Activated T-cell treated with anti-CD3 and anti-CD28 coated beads, Interleukin-2, amount 50 U/mL, for 72 hours (primary cell): Measurements from ENCODE around the gene MMRN1. TPM values are rescaled to one million over a fixed set of nuclear protein-coding genes. Genes with fewer than 3 reads are reported as not detected.
A peak's percentile ranks its signal among the peaks of the same experiment; 100 is the strongest.

Experiments
- ATAC-seq, 2 donors: fragments of 150-1000 bp; cut with Tn5 transposase; replicated peaks in 1 of 2; 2 replicates each; pipeline ENCODE4 v1.10.0; 2021; ENCODE audit warnings: moderate library complexity in 2 of 2, mild to moderate bottlenecking in 1 of 2
- DNase-seq, 2 donors: peaks; one replicate each; pipeline ENCODE4 v3.0.0; 2021 to 2022; ENCODE audit warnings: mixed read lengths in 1 of 2
- H3K27ac Mint-ChIP-seq: one replicate; pipeline ENCODE4 v1.8.0; 2022; ENCODE audit warnings: mild to moderate bottlenecking, moderate library complexity, mixed read lengths
- H3K27me3 Mint-ChIP-seq: one replicate; pipeline ENCODE4 v1.8.0; 2022; ENCODE audit warnings: low read depth, mixed read lengths
- H3K36me3 Mint-ChIP-seq, 2 donors: one replicate each; pipeline ENCODE4 v1.8.0; 2022; ENCODE audit warnings: mixed read lengths in 2 of 2, mild to moderate bottlenecking in 1 of 2; ENCODE audit not compliant: insufficient read depth in 2 of 2
- H3K4me1 Mint-ChIP-seq: one replicate; pipeline ENCODE4 v1.8.0; 2022; ENCODE audit warnings: low read depth, mixed read lengths
- H3K4me3 Mint-ChIP-seq, 2 donors: one replicate each; pipeline ENCODE4 v1.8.0; 2022; ENCODE audit warnings: mild to moderate bottlenecking in 2 of 2, mixed read lengths in 2 of 2, moderate library complexity in 2 of 2
- H3K9me3 Mint-ChIP-seq, 2 donors: one replicate each; pipeline ENCODE4 v1.8.0; 2022; ENCODE audit warnings: mixed read lengths in 2 of 2
- total RNA-seq, 2 donors: library from RNA; stranded (reverse); gene quantifications; one replicate each; pipeline ENCODE4 v1.2.3, GENCODE V29; 2022

MMRN1 gene, protein sequence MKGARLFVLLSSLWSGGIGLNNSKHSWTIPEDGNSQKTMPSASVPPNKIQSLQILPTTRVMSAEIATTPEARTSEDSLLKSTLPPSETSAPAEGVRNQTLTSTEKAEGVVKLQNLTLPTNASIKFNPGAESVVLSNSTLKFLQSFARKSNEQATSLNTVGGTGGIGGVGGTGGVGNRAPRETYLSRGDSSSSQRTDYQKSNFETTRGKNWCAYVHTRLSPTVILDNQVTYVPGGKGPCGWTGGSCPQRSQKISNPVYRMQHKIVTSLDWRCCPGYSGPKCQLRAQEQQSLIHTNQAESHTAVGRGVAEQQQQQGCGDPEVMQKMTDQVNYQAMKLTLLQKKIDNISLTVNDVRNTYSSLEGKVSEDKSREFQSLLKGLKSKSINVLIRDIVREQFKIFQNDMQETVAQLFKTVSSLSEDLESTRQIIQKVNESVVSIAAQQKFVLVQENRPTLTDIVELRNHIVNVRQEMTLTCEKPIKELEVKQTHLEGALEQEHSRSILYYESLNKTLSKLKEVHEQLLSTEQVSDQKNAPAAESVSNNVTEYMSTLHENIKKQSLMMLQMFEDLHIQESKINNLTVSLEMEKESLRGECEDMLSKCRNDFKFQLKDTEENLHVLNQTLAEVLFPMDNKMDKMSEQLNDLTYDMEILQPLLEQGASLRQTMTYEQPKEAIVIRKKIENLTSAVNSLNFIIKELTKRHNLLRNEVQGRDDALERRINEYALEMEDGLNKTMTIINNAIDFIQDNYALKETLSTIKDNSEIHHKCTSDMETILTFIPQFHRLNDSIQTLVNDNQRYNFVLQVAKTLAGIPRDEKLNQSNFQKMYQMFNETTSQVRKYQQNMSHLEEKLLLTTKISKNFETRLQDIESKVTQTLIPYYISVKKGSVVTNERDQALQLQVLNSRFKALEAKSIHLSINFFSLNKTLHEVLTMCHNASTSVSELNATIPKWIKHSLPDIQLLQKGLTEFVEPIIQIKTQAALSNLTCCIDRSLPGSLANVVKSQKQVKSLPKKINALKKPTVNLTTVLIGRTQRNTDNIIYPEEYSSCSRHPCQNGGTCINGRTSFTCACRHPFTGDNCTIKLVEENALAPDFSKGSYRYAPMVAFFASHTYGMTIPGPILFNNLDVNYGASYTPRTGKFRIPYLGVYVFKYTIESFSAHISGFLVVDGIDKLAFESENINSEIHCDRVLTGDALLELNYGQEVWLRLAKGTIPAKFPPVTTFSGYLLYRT
- total RNA-seq: not detected

DNA sequence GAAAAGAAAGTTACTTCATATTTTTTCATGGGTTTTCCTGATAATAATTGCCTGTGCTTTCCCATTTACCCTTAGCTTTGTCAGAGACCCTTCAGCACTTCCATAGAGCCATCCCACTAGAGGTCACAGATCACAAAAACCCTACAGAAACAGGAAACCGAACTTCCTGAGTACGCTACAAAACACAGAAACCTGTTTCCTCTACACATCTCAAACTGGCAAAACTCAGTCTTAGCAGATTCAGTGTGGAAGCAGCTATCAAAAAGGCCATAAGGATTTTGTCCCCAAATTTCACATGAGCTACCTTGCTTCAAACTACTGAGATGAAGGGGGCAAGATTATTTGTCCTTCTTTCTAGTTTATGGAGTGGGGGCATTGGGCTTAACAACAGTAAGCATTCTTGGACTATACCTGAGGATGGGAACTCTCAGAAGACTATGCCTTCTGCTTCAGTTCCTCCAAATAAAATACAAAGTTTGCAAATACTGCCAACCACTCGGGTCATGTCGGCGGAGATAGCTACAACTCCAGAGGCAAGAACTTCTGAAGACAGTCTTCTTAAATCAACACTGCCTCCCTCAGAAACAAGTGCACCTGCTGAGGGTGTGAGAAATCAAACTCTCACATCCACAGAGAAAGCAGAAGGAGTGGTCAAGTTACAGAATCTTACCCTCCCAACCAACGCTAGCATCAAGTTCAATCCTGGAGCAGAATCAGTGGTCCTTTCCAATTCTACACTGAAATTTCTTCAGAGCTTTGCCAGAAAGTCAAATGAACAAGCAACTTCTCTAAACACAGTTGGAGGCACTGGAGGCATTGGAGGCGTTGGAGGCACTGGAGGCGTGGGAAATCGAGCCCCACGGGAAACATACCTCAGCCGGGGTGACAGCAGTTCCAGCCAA, at the start of gene MMRN1:
Gene MMRN1, plus strand, starts transcription at position 206 of the 902 bp plus-strand sequence. Its CDS starts 118 bp downstream, at position 324.
- Mint-ChIP-seq H3K4me3 (peak within 1 kb of the TSS; percentile 35 to 65), H3K36me3 (no peaks in the 10 kb centered on the region), H3K4me1 (peaks cover 17% of the 10 kb centered on the region), H3K9me3 (no peaks in the 10 kb centered on the region), H3K27ac (peak within 1 kb of the TSS; percentile 11), H3K27me3 (no peaks in the 10 kb centered on the region)
- ATAC-seq: peak; percentile 43 to 48
- DNase-seq: no peak

DNA sequence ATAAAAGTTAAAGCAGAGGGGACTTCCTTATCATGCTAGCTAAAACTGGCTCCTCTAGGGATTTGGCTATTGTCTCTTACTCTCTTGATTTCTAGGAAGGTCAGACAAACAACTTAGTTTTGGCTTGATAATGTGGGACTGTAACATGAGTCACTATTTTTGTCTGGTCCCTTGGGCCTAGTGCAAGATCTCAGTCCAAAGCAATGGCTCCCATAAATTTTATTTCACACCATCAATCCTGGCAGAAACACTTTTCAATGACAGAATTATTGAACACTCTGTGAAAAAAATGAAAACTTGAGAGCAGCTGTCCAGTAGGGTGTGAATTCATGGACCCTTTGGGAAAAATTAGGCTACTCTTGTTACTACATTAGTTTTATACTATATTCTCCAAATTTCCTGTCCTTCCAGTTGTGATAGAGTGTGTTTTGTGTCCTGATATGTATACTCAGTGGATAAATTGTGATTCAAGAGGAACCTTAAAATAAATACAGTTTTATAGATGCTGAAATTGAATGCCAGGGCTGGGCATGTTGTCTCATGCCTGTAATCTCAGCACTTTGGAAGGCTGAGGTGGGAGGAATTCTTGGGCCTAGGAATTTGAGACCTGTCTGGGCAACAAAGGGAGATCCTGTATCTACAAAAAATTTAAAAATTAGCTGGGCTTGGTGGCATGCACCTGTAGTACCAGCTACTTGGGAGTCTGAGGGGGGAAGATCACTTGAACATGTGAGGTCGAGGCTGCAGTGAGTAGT, 46.9 kb upstream of the MMRN1 start:
- H3K4me1 Mint-ChIP-seq: no peaks in the 10 kb centered on the region
- ATAC-seq: no peak
- H3K9me3 Mint-ChIP-seq: peaks cover 2 to 11% of the 10 kb centered on the region in 2 donors

DNA sequence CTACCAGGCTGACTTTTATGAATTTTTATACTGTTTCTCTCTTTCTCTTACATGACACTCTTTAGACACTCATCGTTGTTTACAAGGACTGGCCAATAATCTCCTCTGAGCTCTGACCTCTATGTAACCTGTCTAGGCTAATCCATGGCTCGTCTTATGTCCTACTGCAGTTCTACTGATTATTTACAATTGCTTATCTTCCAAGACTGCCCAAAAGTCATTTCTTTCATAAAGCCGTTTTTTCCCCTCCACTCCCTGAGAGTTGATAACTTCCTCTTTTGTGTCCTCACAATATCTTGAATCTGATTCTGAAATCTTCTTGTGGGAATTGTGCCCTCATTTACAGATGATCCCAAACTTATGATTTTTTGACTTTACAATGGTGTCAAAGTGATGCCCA, 39.4 kb upstream of the MMRN1 start:
- Mint-ChIP-seq H3K4me1 (no peaks in the 10 kb centered on the region), H3K9me3 (peaks cover 2 to 7% of the 10 kb centered on the region in 2 donors), H3K4me3 (no peak overlapping the region), H3K27ac (no peak overlapping the region), H3K27me3 (no peaks in the 10 kb centered on the region), H3K36me3 (peaks cover 0 to 6% of the 10 kb centered on the region in 2 donors)
- no peak for ATAC-seq
- DNase-seq: no peak

More for the DNA sequence above, 46.9 kb upstream of the MMRN1 start:
- H3K27me3 Mint-ChIP-seq: no peaks in the 10 kb centered on the region
- no peak overlapping the region for H3K4me3 Mint-ChIP-seq
- no peak for DNase-seq
- peaks cover 0 to 11% of the 10 kb centered on the region in 2 donors for H3K36me3 Mint-ChIP-seq
- H3K27ac Mint-ChIP-seq: no peak overlapping the region

DNA sequence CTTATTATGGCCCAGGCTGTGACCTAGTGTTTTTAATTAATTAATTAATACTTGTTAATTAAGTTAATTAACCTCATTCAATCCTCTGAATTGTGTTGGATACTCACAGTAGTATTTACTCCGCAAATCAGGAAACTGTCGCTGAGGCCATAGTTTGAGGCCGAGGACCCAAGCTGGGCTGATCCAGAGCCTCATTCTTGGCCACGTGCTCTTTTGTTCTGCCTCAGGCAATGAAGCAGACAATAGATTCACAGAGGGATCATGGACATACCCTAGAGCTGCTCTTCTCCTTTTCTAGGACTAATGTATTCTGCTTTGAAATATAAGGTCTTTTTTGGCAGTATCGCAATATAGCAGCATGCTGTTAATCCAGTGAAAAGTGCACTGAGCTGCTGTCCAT, 33.7 kb upstream of the MMRN1 start:
- Mint-ChIP-seq H3K27me3 (no peaks in the 10 kb centered on the region), H3K4me3 (no peak overlapping the region), H3K27ac (no peak overlapping the region), H3K36me3 (no peaks in the 10 kb centered on the region), H3K4me1 (no peaks in the 10 kb centered on the region), H3K9me3 (peaks cover 1 to 2% of the 10 kb centered on the region in 2 donors)
- DNase-seq (no peak), ATAC-seq (no peak)

DNA sequence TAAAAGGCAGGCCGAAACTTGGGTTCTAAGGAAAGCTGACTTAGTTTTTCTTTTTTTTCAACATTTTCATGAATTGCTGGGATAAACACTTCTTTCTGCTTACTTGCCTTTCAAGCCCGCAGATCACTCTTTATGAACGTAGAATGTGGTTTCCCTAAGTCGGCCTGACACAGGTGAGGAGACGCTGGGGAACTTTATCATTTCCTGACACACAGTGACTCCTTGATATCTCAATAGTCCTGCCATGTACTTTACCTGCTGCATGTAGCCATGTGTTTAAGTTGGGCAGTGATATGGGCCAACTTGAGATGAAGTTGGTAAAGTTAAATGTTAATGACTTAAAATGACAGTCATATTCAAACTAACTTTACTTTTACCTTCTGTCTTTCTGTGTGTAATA, 31.1 kb upstream of the MMRN1 start:
- H3K9me3 Mint-ChIP-seq: peaks cover 2 to 3% of the 10 kb centered on the region in 2 donors
- H3K4me3 Mint-ChIP-seq: no peak overlapping the region
- no peaks in the 10 kb centered on the region for H3K4me1 Mint-ChIP-seq
- ATAC-seq (no peak), DNase-seq (no peak)
- H3K36me3 Mint-ChIP-seq: no peaks in the 10 kb centered on the region
- no peak overlapping the region for H3K27ac Mint-ChIP-seq
- H3K27me3 Mint-ChIP-seq: no peaks in the 10 kb centered on the region

DNA sequence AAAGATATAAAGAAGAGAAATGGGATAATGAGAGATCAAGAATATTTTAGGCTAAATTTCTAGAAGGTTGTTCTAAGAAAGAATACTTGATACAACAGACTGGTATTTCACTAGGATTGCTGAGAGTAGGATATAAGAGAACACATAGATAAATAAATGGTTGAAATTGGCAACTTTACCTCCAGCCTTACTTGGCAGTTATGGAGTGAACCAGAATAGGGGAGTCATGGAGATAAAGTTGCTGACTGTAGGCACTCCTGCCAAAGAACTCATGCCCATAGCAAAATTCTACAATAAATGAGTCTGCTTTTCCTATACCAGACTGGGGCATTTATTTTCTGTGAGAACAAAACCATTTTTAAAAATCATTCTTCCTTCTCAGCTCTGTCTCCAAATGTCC, 26.4 kb upstream of the MMRN1 start:
- Mint-ChIP-seq H3K4me1 (no peaks in the 10 kb centered on the region), H3K27me3 (no peaks in the 10 kb centered on the region), H3K36me3 (no peaks in the 10 kb centered on the region), H3K9me3 (peaks cover 2 to 3% of the 10 kb centered on the region in 2 donors), H3K4me3 (no peak overlapping the region), H3K27ac (no peak overlapping the region)
- DNase-seq (no peak), ATAC-seq (no peak)

DNA sequence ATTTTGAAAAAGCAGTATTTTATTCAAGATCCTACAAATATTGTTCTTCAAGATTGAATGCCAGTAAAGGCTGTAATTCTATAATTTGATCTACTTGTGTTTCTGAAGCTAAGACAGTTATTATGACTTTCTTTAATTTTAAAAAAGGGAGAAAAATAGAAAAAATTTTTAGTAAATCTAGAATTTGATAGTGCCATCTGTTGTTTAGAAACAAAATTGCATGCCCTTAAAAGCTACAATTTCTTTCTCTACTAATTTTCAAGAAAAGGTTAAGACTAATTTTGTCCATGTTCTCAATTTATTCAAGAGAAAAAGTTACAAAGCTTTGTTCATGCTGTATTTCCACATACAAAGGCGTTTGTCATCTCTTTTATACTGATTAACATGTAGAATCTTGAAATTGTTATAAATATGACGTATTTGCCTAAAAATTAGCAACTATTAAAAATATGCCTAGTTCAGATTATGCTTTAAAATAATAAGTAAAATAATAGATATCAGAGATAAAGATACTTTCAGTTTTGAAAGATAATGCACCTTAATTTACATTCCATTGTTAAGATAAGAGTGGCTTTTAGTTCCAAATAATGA, 25.6 kb upstream of the MMRN1 start:
- no peak for DNase-seq
- Mint-ChIP-seq H3K27ac (no peak overlapping the region), H3K27me3 (no peaks in the 10 kb centered on the region), H3K4me1 (no peaks in the 10 kb centered on the region), H3K36me3 (no peaks in the 10 kb centered on the region), H3K4me3 (no peak overlapping the region), H3K9me3 (peaks cover 2 to 3% of the 10 kb centered on the region in 2 donors)
- ATAC-seq: no peak

DNA sequence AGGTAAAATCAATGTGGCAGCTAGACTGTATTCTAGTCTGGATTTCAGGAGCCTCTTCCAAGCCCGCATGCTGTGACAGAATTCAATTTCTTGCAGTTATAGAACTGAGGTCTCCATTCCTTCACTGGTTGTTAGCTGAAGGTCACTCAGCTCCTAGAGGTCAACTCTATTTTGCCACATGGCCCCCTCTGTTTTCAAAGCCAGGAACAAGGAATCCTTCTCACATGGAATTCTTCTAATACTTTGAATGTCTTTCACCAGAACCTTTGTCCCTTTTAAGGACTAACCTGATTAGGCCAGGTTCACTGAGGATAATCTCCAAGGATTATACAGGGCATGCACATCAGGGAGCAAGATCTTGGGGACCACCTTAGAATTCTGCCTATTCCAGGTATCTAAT, 23.4 kb upstream of the MMRN1 start:
- H3K36me3 Mint-ChIP-seq: no peaks in the 10 kb centered on the region
- no peak for ATAC-seq
- no peaks in the 10 kb centered on the region for H3K27me3 Mint-ChIP-seq
- peaks cover 2% of the 10 kb centered on the region for H3K4me1 Mint-ChIP-seq
- H3K4me3 Mint-ChIP-seq: no peak overlapping the region
- no peak overlapping the region for H3K27ac Mint-ChIP-seq
- DNase-seq: no peak
- peaks cover 0 to 2% of the 10 kb centered on the region in 2 donors for H3K9me3 Mint-ChIP-seq

DNA sequence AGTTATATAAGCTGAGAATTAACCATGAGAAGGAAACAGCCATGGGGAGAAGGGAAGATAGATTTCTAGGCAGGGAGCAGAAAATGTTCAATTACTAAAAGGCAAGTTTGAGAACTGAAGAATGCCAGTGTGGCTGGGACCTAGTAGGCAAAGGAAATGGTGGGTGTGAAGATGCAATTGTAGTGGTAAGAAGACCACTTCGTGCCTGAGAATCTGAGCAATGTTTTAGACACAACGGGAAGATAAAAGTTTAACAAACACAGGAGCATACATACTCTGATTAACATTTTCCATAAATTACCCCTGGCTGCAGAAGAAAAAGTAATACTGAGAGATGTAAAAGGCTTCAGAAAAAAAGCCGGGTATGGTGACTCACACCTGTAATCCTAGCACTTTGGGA, 18.1 kb upstream of the MMRN1 start:
- no peak overlapping the region for H3K27ac Mint-ChIP-seq
- peaks cover 8% of the 10 kb centered on the region for H3K4me1 Mint-ChIP-seq
- no peaks in the 10 kb centered on the region for H3K9me3 Mint-ChIP-seq
- H3K4me3 Mint-ChIP-seq: no peak overlapping the region
- ATAC-seq (peak in 1 of 2 donors; percentile 36), DNase-seq (no peak)
- H3K27me3 Mint-ChIP-seq: no peaks in the 10 kb centered on the region
- H3K36me3 Mint-ChIP-seq: no peaks in the 10 kb centered on the region

DNA sequence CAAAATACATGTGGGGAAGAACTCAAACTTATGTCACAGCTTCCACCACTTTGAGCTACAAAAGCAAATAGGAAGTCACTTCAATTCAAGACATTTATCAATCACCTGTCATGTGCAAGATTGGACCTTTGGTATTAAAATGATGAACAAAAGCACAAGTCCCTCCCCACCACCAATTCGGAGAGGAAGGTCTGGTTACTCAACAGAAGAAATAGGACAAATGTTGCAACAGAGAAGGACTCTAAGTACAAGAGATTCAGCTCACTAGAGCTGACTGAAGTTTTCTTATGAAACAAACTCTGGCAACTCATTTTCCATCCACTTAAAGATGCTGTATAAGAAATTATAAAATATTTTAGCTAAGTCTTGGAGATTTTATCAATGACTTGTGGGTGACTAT, 16.0 kb upstream of the MMRN1 start:
- DNase-seq: no peak
- H3K27me3 Mint-ChIP-seq: no peaks in the 10 kb centered on the region
- peaks cover 8% of the 10 kb centered on the region for H3K4me1 Mint-ChIP-seq
- H3K36me3 Mint-ChIP-seq: no peaks in the 10 kb centered on the region
- no peaks in the 10 kb centered on the region for H3K9me3 Mint-ChIP-seq
- ATAC-seq: no peak
- H3K27ac Mint-ChIP-seq: no peak overlapping the region
- no peak overlapping the region for H3K4me3 Mint-ChIP-seq

DNA sequence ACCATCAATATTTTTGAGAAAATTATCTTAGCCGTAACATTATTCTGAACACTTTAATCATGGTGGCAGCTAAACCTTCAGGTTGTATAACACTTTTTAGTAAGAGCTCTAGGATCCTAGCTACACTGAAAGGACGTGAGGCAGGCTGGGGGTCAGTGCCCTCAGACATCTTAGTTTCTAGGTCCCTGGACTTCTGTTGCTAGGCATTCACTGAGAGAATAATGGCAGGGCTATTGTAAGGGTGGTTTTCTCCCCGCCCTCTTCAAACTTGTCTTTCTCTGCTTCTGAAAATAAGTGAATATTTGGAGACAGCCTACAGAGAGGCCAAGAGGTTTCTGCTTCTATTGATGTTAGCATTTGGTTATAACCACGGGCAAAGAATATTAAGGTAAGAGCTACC, 15.4 kb upstream of the MMRN1 start:
- H3K9me3 Mint-ChIP-seq: no peaks in the 10 kb centered on the region
- no peak overlapping the region for H3K27ac Mint-ChIP-seq
- H3K27me3 Mint-ChIP-seq: no peaks in the 10 kb centered on the region
- no peak overlapping the region for H3K4me3 Mint-ChIP-seq
- no peak for ATAC-seq
- no peak for DNase-seq
- H3K4me1 Mint-ChIP-seq: peaks cover 8% of the 10 kb centered on the region
- H3K36me3 Mint-ChIP-seq: no peaks in the 10 kb centered on the region
